WTC11 (cell line): ENCODE data around the gene SLC25A38. TPM values are rescaled to one million over a fixed set of nuclear protein-coding genes. Genes with fewer than 3 reads are reported as not detected.

Experiments
- ATAC-seq: fragments of 200-7000 bp; cut with Tn5 transposase; 2 replicates; pipeline ENCODE4 v1.10.0; 2021; ENCODE audit warnings: mild to moderate bottlenecking, moderate library complexity
- CTCF ChIA-PET: fragments of 300-600 bp; sonication (Branson Sonifier 250); formaldehyde crosslinking; loops from one replicate; lab custom pipeline; 2021; ENCODE audit warnings: antibody characterized with exemption; lab: Charles Lee
- POLR2A ChIA-PET: fragments of 350-600 bp; sonication (Branson Sonifier 250); formaldehyde crosslinking; loops from one replicate; lab custom pipeline; 2021; ENCODE audit warnings: antibody characterized with exemption; lab: Charles Lee
- DNase-seq: peaks from one replicate; pipeline ENCODE4 v3.0.0; 2021; ENCODE audit warnings: low spot score
- H3K27ac Mint-ChIP-seq: 2 replicates; pipeline ENCODE4 v1.8.0; 2021; ENCODE audit warnings: mixed read lengths
- H3K27me3 Mint-ChIP-seq: 2 replicates; pipeline ENCODE4 v1.8.0; 2021; ENCODE audit warnings: low read depth, mild to moderate bottlenecking, moderate library complexity, mixed read lengths
- H3K36me3 Mint-ChIP-seq: 2 replicates; pipeline ENCODE4 v1.8.0; 2021; ENCODE audit warnings: mixed read lengths
- H3K4me1 Mint-ChIP-seq: 2 replicates; pipeline ENCODE4 v1.8.0; 2022; ENCODE audit warnings: mixed read lengths
- H3K4me3 Mint-ChIP-seq: 2 replicates; pipeline ENCODE4 v1.8.0; 2021; ENCODE audit warnings: mild to moderate bottlenecking, moderate library complexity, mixed read lengths
- H3K9me3 Mint-ChIP-seq: 2 replicates; pipeline ENCODE4 v1.8.0; 2021; ENCODE audit warnings: mixed read lengths
- CBFB ChIP-seq: sonication (generic); formaldehyde crosslinking; IDR thresholded peaks from 2 replicates; pipeline ENCODE4 v1.8.1; 2022; ENCODE audit warnings: mild to moderate bottlenecking, low read depth, missing genetic modification reagents
- EMX1 ChIP-seq: fragments of 250-450 bp; sonication (Bioruptor Pico); IDR thresholded peaks from 2 replicates; pipeline ENCODE4 v1.8.0; 2021; ENCODE audit warnings: mild to moderate bottlenecking
- ETV6 ChIP-seq: sonication (generic); formaldehyde crosslinking; IDR thresholded peaks from 2 replicates; pipeline ENCODE4 v1.8.1; 2022; ENCODE audit warnings: mild to moderate bottlenecking, missing genetic modification reagents
- FOXK1 ChIP-seq: sonication (generic); formaldehyde crosslinking; IDR thresholded peaks from 2 replicates; pipeline ENCODE4 v1.8.0; 2022; ENCODE audit warnings: mild to moderate bottlenecking, moderate library complexity, missing genetic modification reagents
- GABPB1 ChIP-seq: sonication (generic); formaldehyde crosslinking; IDR thresholded peaks from 2 replicates; pipeline ENCODE4 v1.8.1; 2023; ENCODE audit warnings: mild to moderate bottlenecking, missing genetic modification reagents
- HMGA2 ChIP-seq: fragments of 250-450 bp; sonication (Bioruptor Pico); IDR thresholded peaks from 2 replicates; pipeline ENCODE4 v1.4.0; 2021; ENCODE audit warnings: mild to moderate bottlenecking, moderate library complexity
- IRF2 ChIP-seq: sonication (generic); formaldehyde crosslinking; IDR thresholded peaks from 2 replicates; pipeline ENCODE4 v1.8.0; 2022; ENCODE audit warnings: low read depth, missing genetic modification reagents, borderline replicate concordance
- JUN ChIP-seq: sonication (generic); formaldehyde crosslinking; IDR thresholded peaks from 2 replicates; pipeline ENCODE4 v1.8.0; 2023; ENCODE audit warnings: mild to moderate bottlenecking, missing genetic modification reagents
- KAT7 ChIP-seq: sonication (generic); formaldehyde crosslinking; IDR thresholded peaks from 2 replicates; pipeline ENCODE4 v1.8.1; 2023; ENCODE audit warnings: missing genetic modification reagents, mild to moderate bottlenecking, borderline replicate concordance
- MAX ChIP-seq: sonication (generic); formaldehyde crosslinking; IDR thresholded peaks from 2 replicates; pipeline ENCODE4 v1.8.0; 2022; ENCODE audit warnings: mild to moderate bottlenecking, missing genetic modification reagents
- MXD4 ChIP-seq: fragments of 250-450 bp; sonication (Bioruptor Pico); IDR thresholded peaks from 2 replicates; pipeline ENCODE4 v1.8.0; 2021; ENCODE audit warnings: mild to moderate bottlenecking, moderate library complexity, borderline replicate concordance
- NFATC4 ChIP-seq: fragments of 250-450 bp; sonication (Bioruptor Pico); IDR thresholded peaks from 2 replicates; pipeline ENCODE4 v1.9.0; 2021; ENCODE audit warnings: mild to moderate bottlenecking
- NFYB ChIP-seq: sonication (generic); formaldehyde crosslinking; conservative IDR thresholded peaks from 2 replicates; pipeline ENCODE4 v1.8.0; 2022; ENCODE audit warnings: low read depth, missing genetic modification reagents
- NR1H2 ChIP-seq: sonication (generic); formaldehyde crosslinking; IDR thresholded peaks from 2 replicates; pipeline ENCODE4 v1.9.0; 2021; ENCODE audit warnings: mild to moderate bottlenecking, moderate library complexity, missing genetic modification reagents
- NR2C2 ChIP-seq: sonication (generic); formaldehyde crosslinking; IDR thresholded peaks from 2 replicates; pipeline ENCODE4 v1.8.0; 2022; ENCODE audit warnings: mild to moderate bottlenecking, missing genetic modification reagents
- SMAD3 ChIP-seq: sonication (generic); formaldehyde crosslinking; IDR thresholded peaks from 2 replicates; pipeline ENCODE4 v1.8.0; 2022; ENCODE audit warnings: missing genetic modification reagents, mild to moderate bottlenecking, borderline replicate concordance
- SMAD4 ChIP-seq: sonication (generic); formaldehyde crosslinking; IDR thresholded peaks from 2 replicates; pipeline ENCODE4 v1.8.0; 2022; ENCODE audit warnings: mild to moderate bottlenecking, missing genetic modification reagents
- SP1 ChIP-seq: sonication (generic); formaldehyde crosslinking; conservative IDR thresholded peaks from 2 replicates; pipeline ENCODE4 v1.8.1; 2022; ENCODE audit warnings: missing genetic modification reagents
- TEAD1 ChIP-seq: sonication (generic); formaldehyde crosslinking; IDR thresholded peaks from 2 replicates; pipeline ENCODE4 v1.8.0; 2022; ENCODE audit warnings: mild to moderate bottlenecking, missing genetic modification reagents
- TEAD4 ChIP-seq: sonication (generic); formaldehyde crosslinking; IDR thresholded peaks from 2 replicates; pipeline ENCODE4 v1.8.0; 2022; ENCODE audit warnings: mild to moderate bottlenecking, missing genetic modification reagents
- ZNF138 ChIP-seq: sonication (generic); formaldehyde crosslinking; conservative IDR thresholded peaks from 2 replicates; pipeline ENCODE4 v1.8.1; 2022; ENCODE audit warnings: mild to moderate bottlenecking, moderate library complexity, missing genetic modification reagents
- ZNF263 ChIP-seq: sonication (generic); formaldehyde crosslinking; IDR thresholded peaks from 2 replicates; pipeline ENCODE4 v1.8.1; 2022; ENCODE audit warnings: low read depth, mild to moderate bottlenecking, moderate library complexity, missing genetic modification reagents
- ZNF416 ChIP-seq: fragments of 250-450 bp; sonication (Bioruptor Pico); IDR thresholded peaks from 2 replicates; pipeline ENCODE4 v1.9.0; 2021; ENCODE audit warnings: mild to moderate bottlenecking, inconsistent platforms
- ZNF671 ChIP-seq: fragments of 250-450 bp; sonication (Bioruptor Pico); IDR thresholded peaks from 2 replicates; pipeline ENCODE4 v1.8.0; 2021; ENCODE audit warnings: mild to moderate bottlenecking
- total RNA-seq: library from RNA; stranded (reverse); gene quantifications from 3 replicates; pipeline ENCODE4 v1.2.3, GENCODE V29; 2021
- TF ChIP-seq, protein P1 (sequence below): sonication (generic); formaldehyde crosslinking; IDR thresholded peaks from 2 replicates; pipeline ENCODE4 v1.8.0; 2022; ENCODE audit warnings: mild to moderate bottlenecking, missing genetic modification reagents
- TF ChIP-seq, protein P2 (sequence below): sonication (generic); formaldehyde crosslinking; IDR thresholded peaks from 2 replicates; pipeline ENCODE4 v1.8.1; 2023; ENCODE audit warnings: mild to moderate bottlenecking, moderate library complexity, missing genetic modification reagents

Gene SLC25A38
- total RNA-seq, 1 experiment from 2014 or later, result 34.9 TPM

DNA sequence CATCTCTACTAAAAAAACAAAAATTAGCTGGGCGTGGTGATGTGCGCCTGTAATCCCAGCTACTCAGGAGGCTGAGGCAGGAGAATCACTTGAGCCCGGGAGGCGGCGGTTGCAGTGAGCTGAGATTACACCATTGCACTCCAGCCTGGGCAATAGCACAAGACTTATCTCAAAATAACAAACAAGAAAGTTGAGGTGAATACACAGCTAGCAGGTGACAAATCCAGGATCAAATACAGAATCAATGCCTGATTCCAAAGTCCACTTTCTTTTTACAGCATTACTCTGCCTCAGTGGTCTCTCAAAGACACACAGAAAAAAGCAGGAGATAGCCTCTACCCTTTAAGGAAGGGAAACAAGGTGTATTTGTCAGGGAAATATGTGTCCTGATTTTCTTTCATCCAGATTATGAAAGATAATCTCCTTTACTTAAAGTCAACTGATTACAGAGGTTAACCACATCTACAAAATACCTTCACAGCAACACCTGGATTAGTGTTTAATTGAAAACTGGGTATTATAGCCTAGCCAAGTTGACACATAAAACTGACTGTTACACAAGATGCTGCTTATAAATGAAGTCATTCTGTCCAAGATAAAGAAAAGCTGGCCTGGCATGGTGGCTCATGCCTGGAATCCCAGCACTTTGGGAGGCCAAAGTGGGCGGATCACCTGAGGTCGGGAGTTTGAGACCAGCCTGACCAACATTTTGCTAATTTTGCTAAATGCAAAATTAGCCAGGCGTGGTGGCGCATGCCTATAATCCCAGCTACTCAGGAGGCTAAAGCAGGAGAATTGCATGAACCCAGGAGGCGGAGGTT is 4.0 kb upstream of the SLC25A38 start:
- H3K9me3 Mint-ChIP-seq, result no peaks in the 10 kb centered on the region
- no peak for DNase-seq
- no peak overlapping the region for H3K4me3 Mint-ChIP-seq
- H3K27me3 Mint-ChIP-seq, result no peaks in the 10 kb centered on the region
- H3K4me1 Mint-ChIP-seq, result peaks cover 33% of the 10 kb centered on the region
- H3K36me3 Mint-ChIP-seq, result no peaks in the 10 kb centered on the region
- ATAC-seq, result no peak
- no peak overlapping the region for H3K27ac Mint-ChIP-seq
- ChIA-PET POLR2A (no interaction called here), CTCF (interaction anchor here (0.6 to 5.3 kb wide), 4 partner anchors 28 to 220 kb away, joined by 3 to 204 read pairs (median 5); no protein-coding TSS in a partner anchor)
- TF ChIP-seq, protein P1, sequence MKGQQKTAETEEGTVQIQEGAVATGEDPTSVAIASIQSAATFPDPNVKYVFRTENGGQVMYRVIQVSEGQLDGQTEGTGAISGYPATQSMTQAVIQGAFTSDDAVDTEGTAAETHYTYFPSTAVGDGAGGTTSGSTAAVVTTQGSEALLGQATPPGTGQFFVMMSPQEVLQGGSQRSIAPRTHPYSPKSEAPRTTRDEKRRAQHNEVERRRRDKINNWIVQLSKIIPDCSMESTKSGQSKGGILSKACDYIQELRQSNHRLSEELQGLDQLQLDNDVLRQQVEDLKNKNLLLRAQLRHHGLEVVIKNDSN (CRISPR knock-in tag), result no peak
- TF ChIP-seq FOXK1 (CRISPR knock-in tag), result no peak

GRCh38 chr3:39379778-39380155 is 3.4 kb upstream of the SLC25A38 start:
- Mint-ChIP-seq H3K27ac (no peak overlapping the region), H3K4me3 (no peak overlapping the region), H3K4me1 (peaks cover 35% of the 10 kb centered on the region), H3K9me3 (no peaks in the 10 kb centered on the region), H3K36me3 (no peaks in the 10 kb centered on the region), H3K27me3 (no peaks in the 10 kb centered on the region)
- no peak for DNase-seq
- no peak for ATAC-seq
- CTCF ChIA-PET, result interaction anchor here (0.6 kb wide), 1 partner anchor 221 kb away, joined by 4 read pairs; no protein-coding TSS in a partner anchor
- no peak for TF ChIP-seq NFYB (CRISPR knock-in tag)
- no peak for TF ChIP-seq GABPB1 (CRISPR knock-in tag)
- TF ChIP-seq KAT7, result no peak
- no peak for TF ChIP-seq ZNF671 (CRISPR knock-in tag)
- TF ChIP-seq SMAD3 (CRISPR knock-in tag), result no peak
- TF ChIP-seq ZNF416, result no peak
- TF ChIP-seq HMGA2 (CRISPR knock-in tag), result no peak
- TF ChIP-seq CBFB (CRISPR knock-in tag), result no peak
- POLR2A ChIA-PET, result no interaction called here

GRCh38 chr3:39381432-39381831 is 1.7 kb upstream of the SLC25A38 start:
- no peak overlapping the region for H3K4me3 Mint-ChIP-seq
- no peak for ATAC-seq
- TF ChIP-seq MXD4 (CRISPR knock-in tag) (no peak), MAX (CRISPR knock-in tag) (no peak), EMX1 (CRISPR knock-in tag) (no peak)

DNA sequence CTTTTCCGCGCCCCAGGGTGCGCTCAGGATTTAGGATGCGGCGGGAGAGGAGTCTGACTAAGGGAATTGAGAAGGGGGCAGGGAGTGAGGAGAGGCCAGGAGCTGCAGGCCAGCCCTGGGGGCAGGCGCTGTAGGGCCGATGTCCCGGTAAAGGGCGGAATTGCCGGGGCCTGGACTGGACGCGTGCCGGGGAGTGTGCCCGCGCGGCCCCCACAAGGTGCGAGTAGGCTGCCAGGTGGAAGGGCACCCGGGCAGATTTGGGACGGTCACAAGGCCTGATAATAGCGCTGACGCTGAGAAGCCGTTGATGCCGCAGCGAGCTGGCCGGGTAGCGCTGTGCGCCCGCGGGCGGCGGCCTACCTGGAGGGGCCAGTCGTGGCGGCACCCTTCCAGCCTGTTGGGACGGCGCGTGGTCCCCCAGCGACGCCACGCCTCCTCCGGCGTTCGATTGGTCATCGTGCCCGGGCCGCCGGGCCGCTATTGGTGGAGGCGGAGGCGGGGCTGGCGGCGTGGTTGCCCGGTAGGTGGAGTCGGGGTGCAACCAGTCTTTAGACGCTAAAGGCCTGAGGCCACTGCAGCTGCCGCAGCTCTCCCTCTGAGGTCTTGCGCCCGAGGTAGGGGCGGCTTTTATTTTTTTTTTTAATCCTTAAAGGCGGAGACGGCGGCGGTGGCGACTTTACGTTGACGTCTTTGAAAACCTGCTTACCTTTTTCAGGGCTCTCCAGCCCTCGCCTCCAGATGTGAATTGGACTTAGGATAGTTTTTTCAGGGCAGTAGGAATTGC is 903 bp downstream of the SLC25A38 start:
- ATAC-seq, result peak; percentile 87
- peak; percentile 99 for DNase-seq
- no peaks in the 10 kb centered on the region for H3K27me3 Mint-ChIP-seq
- H3K9me3 Mint-ChIP-seq, result no peaks in the 10 kb centered on the region
- H3K27ac Mint-ChIP-seq, result peak overlapping the region; percentile 98
- peaks cover 31% of the 10 kb centered on the region for H3K4me1 Mint-ChIP-seq
- POLR2A ChIA-PET, result interaction anchor here (1.0 to 2.1 kb wide), 2 partner anchors 21 to 29 kb away, joined by 4 to 24 read pairs; partner anchors contain the start of gene RPSA
- CTCF ChIA-PET, result interaction anchor here (1.2 to 1.8 kb wide), 3 partner anchors 92 to 111 kb away, joined by 3 to 10 read pairs (median 10); no protein-coding TSS in a partner anchor
- no peaks in the 10 kb centered on the region for H3K36me3 Mint-ChIP-seq
- H3K4me3 Mint-ChIP-seq, result peak overlapping the region; percentile 97
- TF ChIP-seq, protein P2, sequence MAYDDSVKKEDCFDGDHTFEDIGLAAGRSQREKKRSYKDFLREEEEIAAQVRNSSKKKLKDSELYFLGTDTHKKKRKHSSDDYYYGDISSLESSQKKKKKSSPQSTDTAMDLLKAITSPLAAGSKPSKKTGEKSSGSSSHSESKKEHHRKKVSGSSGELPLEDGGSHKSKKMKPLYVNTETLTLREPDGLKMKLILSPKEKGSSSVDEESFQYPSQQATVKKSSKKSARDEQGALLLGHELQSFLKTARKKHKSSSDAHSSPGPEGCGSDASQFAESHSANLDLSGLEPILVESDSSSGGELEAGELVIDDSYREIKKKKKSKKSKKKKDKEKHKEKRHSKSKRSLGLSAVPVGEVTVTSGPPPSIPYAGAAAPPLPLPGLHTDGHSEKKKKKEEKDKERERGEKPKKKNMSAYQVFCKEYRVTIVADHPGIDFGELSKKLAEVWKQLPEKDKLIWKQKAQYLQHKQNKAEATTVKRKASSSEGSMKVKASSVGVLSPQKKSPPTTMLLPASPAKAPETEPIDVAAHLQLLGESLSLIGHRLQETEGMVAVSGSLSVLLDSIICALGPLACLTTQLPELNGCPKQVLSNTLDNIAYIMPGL (CRISPR knock-in tag), result peak; percentile 18; the same call in 1 of the 2 replicates
- peak; percentile 88; the same call in 1 of the 2 replicates for TF ChIP-seq FOXK1 (CRISPR knock-in tag)
- TF ChIP-seq JUN (CRISPR knock-in tag), result no peak
- TF ChIP-seq ZNF263, result no peak
- TF ChIP-seq EMX1 (CRISPR knock-in tag), result no peak
- TF ChIP-seq TEAD1 (CRISPR knock-in tag), result peak; percentile 50; the same call in 1 of the 2 replicates
- no peak; the same call in 1 of the 2 replicates for TF ChIP-seq TEAD4 (CRISPR knock-in tag)
- no peak for TF ChIP-seq IRF2
- no peak for TF ChIP-seq SMAD4 (CRISPR knock-in tag)
- TF ChIP-seq MAX (CRISPR knock-in tag), result peak; percentile 92
- TF ChIP-seq NR2C2 (CRISPR knock-in tag), result no peak
- TF ChIP-seq NFATC4 (CRISPR knock-in tag), result 0 out of 2 replicates have a peak, but pooled peaks have one; percentile 39
- TF ChIP-seq ETV6 (CRISPR knock-in tag), result peak; percentile 61; the same call in 1 of the 2 replicates
- no peak for TF ChIP-seq ZNF138
- TF ChIP-seq SP1 (CRISPR knock-in tag), result peak; percentile 83
- TF ChIP-seq NR1H2 (CRISPR knock-in tag), result peak; percentile 26; the same call in 1 of the 2 replicates

More at GRCh38 chr3:39381432-39381831, 1.7 kb upstream of the SLC25A38 start:
- no peak overlapping the region for H3K27ac Mint-ChIP-seq
- DNase-seq, result no peak
- no peaks in the 10 kb centered on the region for H3K27me3 Mint-ChIP-seq
- no peaks in the 10 kb centered on the region for H3K9me3 Mint-ChIP-seq
- no peaks in the 10 kb centered on the region for H3K36me3 Mint-ChIP-seq
- POLR2A ChIA-PET, result no interaction called here
- CTCF ChIA-PET, result no interaction called here
- peaks cover 39% of the 10 kb centered on the region for H3K4me1 Mint-ChIP-seq
